NCI-H187 (cell line): Measurements from ENCODE around the gene MSRB2.

Experiments used
- DNase-seq, 2 experiments: peaks; one replicate each; lab custom pipeline; 2025; lab: John Stamatoyannopoulos, UW

Gene MSRB2

GRCh38 chr10:23111517-23112286 is 16.3 kb downstream of the MSRB2 start:
- no peak for DNase-seq

GRCh38 chr10:23114228-23114850 is 19.0 kb downstream of the MSRB2 start:
- DNase-seq, result no peak

- DNase-seq, result no peak
Measured at GRCh38 chr10:23116486-23117205, 21.3 kb downstream of the MSRB2 start.

- DNase-seq, result no peak
Measured at GRCh38 chr10:23120001-23120934, 24.9 kb downstream of the MSRB2 start.

GRCh38 chr10:23121135-23121534 is 25.8 kb downstream of the MSRB2 start:
- DNase-seq, result no peak

- no peak for DNase-seq
Measured at GRCh38 chr10:23136462-23136861, 41.1 kb downstream of the MSRB2 start.

- no peak for DNase-seq
Measured at GRCh38 chr10:23139677-23140076, 44.3 kb downstream of the MSRB2 start.

GRCh38 chr10:23141995-23142394 is 46.6 kb downstream of the MSRB2 start:
- no peak for DNase-seq

- no peak for DNase-seq
Measured at GRCh38 chr10:23146258-23146657, 50.9 kb downstream of the MSRB2 start.

- DNase-seq, result no peak
Measured at GRCh38 chr10:23147035-23147434, 51.7 kb downstream of the MSRB2 start.

- DNase-seq, result no peak
Measured at GRCh38 chr10:23148214-23148613, 52.8 kb downstream of the MSRB2 start.

- DNase-seq, result no peak
Measured at GRCh38 chr10:23150091-23150490, 54.7 kb downstream of the MSRB2 start.

- DNase-seq, result no peak
Measured at GRCh38 chr10:23150610-23151009, 55.2 kb downstream of the MSRB2 start.

- no peak for DNase-seq
Measured at GRCh38 chr10:23151071-23151470, 55.7 kb downstream of the MSRB2 start.

GRCh38 chr10:23155169-23155568 is 59.8 kb downstream of the MSRB2 start:
- no peak for DNase-seq

- DNase-seq, result no peak
Measured at GRCh38 chr10:23156447-23157150, 61.2 kb downstream of the MSRB2 start.

GRCh38 chr10:23157239-23157681 is 61.9 kb downstream of the MSRB2 start:
- DNase-seq, result no peak

GRCh38 chr10:23157691-23158369 is 62.5 kb downstream of the MSRB2 start:
- peak in 1 of 2 experiments; percentile 5 for DNase-seq

GRCh38 chr10:23158370-23158769 is 63.0 kb downstream of the MSRB2 start:
- DNase-seq, result peak; percentile 2 to 11

- DNase-seq, result no peak
Measured at GRCh38 chr10:23171232-23171876, 76.0 kb downstream of the MSRB2 start.
